Measurements from ENCODE around the gene RXFP3.
"Not testable (repeated sequence)": the region's sequence is repeated elsewhere in the genome, so short reads cannot be mapped to it uniquely, and the experiment has no call there.

The RXFP3 gene

GRCh38 chr5:33936381-33937016 is at the start of gene RXFP3:
TSS of gene RXFP3 (plus strand) at chr5:33936386. CDS start at chr5:33936741, 355 bp downstream.
- no peak for DNase-seq

- DNase-seq, result no peak
These were observed 48.9 kb upstream of the RXFP3 start for GRCh38 chr5:33887268-33887667.

GRCh38 chr5:33888587-33888986 is 47.6 kb upstream of the RXFP3 start:
- no peak for DNase-seq

- DNase-seq, result no peak
These were observed 45.8 kb upstream of the RXFP3 start for GRCh38 chr5:33890131-33891032.

GRCh38 chr5:33891446-33891787 is 44.8 kb upstream of the RXFP3 start:
- DNase-seq, result no peak

- DNase-seq, result no peak
These were observed 44.2 kb upstream of the RXFP3 start, which contains the start of gene ADAMTS12 for GRCh38 chr5:33891788-33892619. TSS of gene ADAMTS12 (minus strand) at chr5:33891990. CDS start at chr5:33891856, 134 bp downstream.

GRCh38 chr5:33892620-33893137 is 43.5 kb upstream of the RXFP3 start:
- DNase-seq, result no peak

- no peak for DNase-seq
These were observed 41.6 kb upstream of the RXFP3 start for GRCh38 chr5:33894566-33894965.

- DNase-seq, result no peak
These were observed 35.0 kb upstream of the RXFP3 start for GRCh38 chr5:33901156-33901555.

- no peak for DNase-seq
These were observed 33.1 kb upstream of the RXFP3 start for GRCh38 chr5:33903118-33903517.

- DNase-seq, result no peak
These were observed 30.8 kb upstream of the RXFP3 start for GRCh38 chr5:33905381-33905780.

- not testable (repeated sequence) for DNase-seq
These were observed 29.9 kb upstream of the RXFP3 start for GRCh38 chr5:33906248-33906647.

- DNase-seq, result not testable (repeated sequence)
These were observed 21.3 kb upstream of the RXFP3 start for GRCh38 chr5:33914844-33915243.

- no peak for DNase-seq
These were observed 15.2 kb upstream of the RXFP3 start for GRCh38 chr5:33921002-33921401.

- DNase-seq, result no peak
These were observed 10.9 kb upstream of the RXFP3 start for GRCh38 chr5:33925278-33925677.

- no peak for DNase-seq
These were observed 8.5 kb upstream of the RXFP3 start for GRCh38 chr5:33927685-33928084.

- DNase-seq, result no peak
These were observed 7.9 kb upstream of the RXFP3 start for GRCh38 chr5:33928283-33928682.

GRCh38 chr5:33929925-33930690 is 6.1 kb upstream of the RXFP3 start:
- DNase-seq, result no peak

- DNase-seq, result no peak
These were observed 5.0 kb upstream of the RXFP3 start for GRCh38 chr5:33931136-33931535.

GRCh38 chr5:33933723-33934169 is 2.4 kb upstream of the RXFP3 start:
- no peak for DNase-seq

- DNase-seq, result no peak
These were observed 2.0 kb upstream of the RXFP3 start for GRCh38 chr5:33934176-33934575.

- DNase-seq, result no peak
These were observed 194 bp upstream of the RXFP3 start for GRCh38 chr5:33936004-33936380.

All from DMS79 (cell line).